GM23338 (cell line): ENCODE data around the gene OR2W1. TPM values are rescaled to one million over a fixed set of nuclear protein-coding genes. Genes with fewer than 3 reads are reported as not detected.

Experiments used
- ATAC-seq: fragments of 200-7000 bp; cut with Tn5 transposase; 3 replicates; pipeline ENCODE4 v1.9.1; 2020
- DNase-seq: peaks from one replicate; pipeline ENCODE4 v3.0.0-alpha.2; 2015; ENCODE audit warnings: low spot score
- H2AFZ ChIP-seq: fragments of 200-600 bp; sonication (generic); 2 replicates; pipeline ENCODE4 v1.8.0; 2016; ENCODE audit warnings: antibody characterized with exemption, mild to moderate bottlenecking, moderate library complexity
- H3F3A ChIP-seq: fragments of 200-600 bp; sonication (generic); replicated peaks from 2 replicates; pipeline ENCODE4 v1.8.0; 2017; ENCODE audit warnings: antibody characterized with exemption, mixed run types, low read depth
- H3K27ac ChIP-seq: fragments of 200-600 bp; sonication (generic); 2 replicates; pipeline ENCODE4 v1.6.1; 2016; ENCODE audit warnings: low read depth
- H3K27me3 ChIP-seq: fragments of 200-600 bp; sonication (generic); 2 replicates; pipeline ENCODE4 v1.8.0; 2016; ENCODE audit warnings: mild to moderate bottlenecking, mixed run types, moderate library complexity; ENCODE audit not compliant: insufficient read depth
- H3K36me3 ChIP-seq: fragments of 200-600 bp; sonication (generic); 2 replicates; pipeline ENCODE4 v1.8.0; 2016; ENCODE audit warnings: mild to moderate bottlenecking; ENCODE audit not compliant: insufficient read depth
- H3K4me1 ChIP-seq: fragments of 200-600 bp; sonication (generic); 2 replicates; pipeline ENCODE4 v1.8.0; 2016; ENCODE audit warnings: mild to moderate bottlenecking, moderate library complexity; ENCODE audit not compliant: insufficient read depth
- H3K4me2 ChIP-seq: fragments of 200-600 bp; sonication (generic); 2 replicates; pipeline ENCODE4 v1.7.1; 2017; ENCODE audit warnings: mixed run types
- H3K4me3 ChIP-seq: fragments of 200-600 bp; sonication (generic); 2 replicates; pipeline ENCODE4 v1.6.1; 2016; ENCODE audit warnings: mixed run types
- H3K79me2 ChIP-seq: fragments of 200-600 bp; sonication (generic); replicated peaks from 2 replicates; pipeline ENCODE4 v1.8.0; 2017; ENCODE audit warnings: mild to moderate bottlenecking; ENCODE audit not compliant: insufficient read depth
- H3K9me2 ChIP-seq: fragments of 200-600 bp; sonication (generic); 2 replicates; pipeline ENCODE4 v1.8.0; 2017; ENCODE audit not compliant: insufficient read depth
- H4K20me1 ChIP-seq: fragments of 200-600 bp; sonication (generic); replicated peaks from 2 replicates; pipeline ENCODE4 v1.8.0; 2017; ENCODE audit warnings: mild to moderate bottlenecking; ENCODE audit not compliant: insufficient read depth
- H3K27ac Mint-ChIP-seq: 2 replicates; pipeline ENCODE4 v1.8.0; 2020; ENCODE audit warnings: inconsistent platforms, mild to moderate bottlenecking, moderate library complexity, mixed read lengths
- H3K27me3 Mint-ChIP-seq: 3 replicates; pipeline ENCODE4 v1.8.0; 2022; ENCODE audit warnings: low read depth, mild to moderate bottlenecking, moderate library complexity, mixed read lengths, inconsistent platforms; ENCODE audit not compliant: insufficient read depth, poor library complexity
- H3K36me3 Mint-ChIP-seq: 3 replicates; pipeline ENCODE4 v1.8.0; 2021; ENCODE audit warnings: low read depth, mild to moderate bottlenecking, inconsistent platforms, moderate library complexity, mixed read lengths
- H3K4me1 Mint-ChIP-seq: 3 replicates; pipeline ENCODE4 v1.8.0; 2020; ENCODE audit warnings: mild to moderate bottlenecking, inconsistent platforms, mixed read lengths
- H3K4me3 Mint-ChIP-seq: 3 replicates; pipeline ENCODE4 v1.8.0; 2021; ENCODE audit warnings: moderate library complexity, mild to moderate bottlenecking, inconsistent platforms, mixed read lengths
- H3K9me3 Mint-ChIP-seq: 3 replicates; pipeline ENCODE4 v1.8.0; 2020; ENCODE audit warnings: moderate library complexity, mild to moderate bottlenecking, inconsistent platforms, mixed read lengths
- CTCF ChIP-seq, 2 experiments: fragments of 200-600 bp in 1 of 2; sonication (generic) in 1 of 2; conservative IDR thresholded peaks; 2 replicates each; pipeline versions ENCODE4 v1.5.1 to v1.6.1; 2016 to 2017; ENCODE audit warnings: antibody characterized with exemption in 2 of 2, low read depth in 2 of 2, mild to moderate bottlenecking in 2 of 2, moderate library complexity in 1 of 2
- ZNF462 ChIP-seq: fragments of 250-450 bp; sonication (Bioruptor Pico); IDR thresholded peaks from 2 replicates; pipeline ENCODE4 v1.5.0; 2020; ENCODE audit warnings: mild to moderate bottlenecking, moderate library complexity
- polyA plus RNA-seq: library from polyadenylated mRNA; unstranded; fragments of >200 nt; fragmentation: Nextera tagmentation; extraction: Ambion mirVana; gene quantifications from 2 replicates; pipeline ENCODE4 v1.2.1, GENCODE V29; 2016
- total RNA-seq: library from RNA; depleted of rRNA; stranded (reverse); fragments of >200 nt; shearing (Covaris generic); gene quantifications from 2 replicates; pipeline ENCODE4 v1.2.3, GENCODE V29; 2014

The OR2W1 gene
- total and polyA plus RNA-seq, 2 experiments from 2014 or later, result not detected

GRCh38 chr6:29016559-29017427 is 28.2 kb downstream of the OR2W1 start:
- Histone ChIP-seq H4K20me1 (no peaks in the 10 kb centered on the region), H3K36me3 (no peaks in the 10 kb centered on the region), H3K79me2 (no peaks in the 10 kb centered on the region), H3K4me1 (peaks cover 5% of the 10 kb centered on the region; the same call in 1 of the 2 replicates), H3F3A (peaks cover 3% of the 10 kb centered on the region; the same call in 1 of the 2 replicates), H3K27ac (no peak overlapping the region), H3K9me2 (peaks cover 4% of the 10 kb centered on the region; the same call in 1 of the 2 replicates), H3K4me2 (peak overlapping the region; percentile 77), H2AFZ (peak overlapping the region; percentile 99), H3K4me3 (peak overlapping the region; percentile 61), H3K27me3 (peaks cover 28% of the 10 kb centered on the region)
- peaks cover 5% of the 10 kb centered on the region; the same call in 1 of the 3 replicates for H3K36me3 Mint-ChIP-seq
- DNase-seq (peak; percentile 89), ATAC-seq (peak; percentile 80)
- no peaks in the 10 kb centered on the region; the same call in 2 of the 3 replicates for H3K4me1 Mint-ChIP-seq
- peaks cover 11% of the 10 kb centered on the region; the same call in 2 of the 3 replicates for H3K9me3 Mint-ChIP-seq
- H3K27ac Mint-ChIP-seq, result 0 out of 2 replicates have a peak overlapping the region, but pooled peaks have one; percentile 2
- H3K4me3 Mint-ChIP-seq, result peak overlapping the region; percentile 87
- TF ChIP-seq CTCF (conservative IDR thresholded peaks at IDR 0.05; ENCODE audit: low read depth in 2 of 2) (peak; percentile 92 to 95), ZNF462 (no peak)
- peaks cover 18% of the 10 kb centered on the region for H3K27me3 Mint-ChIP-seq
